ENCODE measurements around the gene MUC6. TPM values are rescaled to one million over a fixed set of nuclear protein-coding genes. Genes with fewer than 3 reads are reported as not detected.

MUC6 gene
- total RNA-seq, 5 donors from 2014 or later (not counting 1 experiment from before 2014, with no cell fraction given) = 0.09 to 0.30 (median 0.23) TPM; not detected in 2

GRCh38 chr11:1008001-1008802 is 28.3 kb downstream of the MUC6 start:
- no peaks in the 10 kb centered on the region for H3K4me1 ChIP-seq (ENCODE audit: control insufficient read depth in 1 of 2, extremely low read depth in 1 of 2, insufficient read depth in 2 of 2, low read length in 2 of 2)

GRCh38 chr11:1007279-1007678 is 29.2 kb downstream of the MUC6 start:
- H3K27me3 ChIP-seq (replicated peaks in 1 of 2; ENCODE audit: control insufficient read depth in 2 of 2, extremely low read depth in 1 of 2, insufficient read depth in 2 of 2, low read length in 1 of 2) = no peaks in the 10 kb centered on the region
- Mint-ChIP-seq H3K27ac (no peak overlapping the region), H3K9me3 (no peaks in the 10 kb centered on the region), H3K4me3 (no peak overlapping the region), H3K4me1 (no peaks in the 10 kb centered on the region), H3K27me3 (no peaks in the 10 kb centered on the region), H3K36me3 (peaks cover 48% of the 10 kb centered on the region)
- ChIA-PET CTCF (no interaction called here), POLR2A (no interaction called here)
- H3K4me1 ChIP-seq (ENCODE audit: control insufficient read depth in 1 of 2, extremely low read depth in 1 of 2, insufficient read depth in 2 of 2, low read length in 2 of 2) = no peaks in the 10 kb centered on the region
- DNase-seq (no peak), ATAC-seq (replicated peaks in 1 of 4) (no peak)
- no peak overlapping the region for H3K4me3 ChIP-seq (ENCODE audit: control insufficient read depth in 1 of 2, extremely low read depth in 1 of 2, low read length in 1 of 2)
- peaks cover 34 to 80% of the 10 kb centered on the region in 2 donors for H3K36me3 ChIP-seq (ENCODE audit: control insufficient read depth in 2 of 2, extremely low read depth in 1 of 2, insufficient read depth in 1 of 2, low read length in 1 of 2)
- H3K27ac ChIP-seq (ENCODE audit: low read length) = no peak overlapping the region
- no peaks in the 10 kb centered on the region for H3K9me3 ChIP-seq
- WGBS (ENCODE audit: insufficient coverage) = 98% methylated on average over 9 of the region's 10 CpGs

More at GRCh38 chr11:1008001-1008802, 28.3 kb downstream of the MUC6 start:
- WGBS (ENCODE audit: insufficient coverage) = 94% methylated on average over 33 of the region's 38 CpGs
- peaks cover 46% of the 10 kb centered on the region for H3K36me3 Mint-ChIP-seq
- Histone ChIP-seq H3K36me3 (ENCODE audit: control insufficient read depth in 2 of 2, extremely low read depth in 1 of 2, insufficient read depth in 1 of 2, low read length in 1 of 2) (peaks cover 34 to 73% of the 10 kb centered on the region in 2 donors), H3K27ac (ENCODE audit: low read length) (no peak overlapping the region), H3K4me3 (ENCODE audit: control insufficient read depth in 1 of 2, extremely low read depth in 1 of 2, low read length in 1 of 2) (no peak overlapping the region), H3K27me3 (replicated peaks in 1 of 2; ENCODE audit: control insufficient read depth in 2 of 2, extremely low read depth in 1 of 2, insufficient read depth in 2 of 2, low read length in 1 of 2) (no peaks in the 10 kb centered on the region), H3K9me3 (no peaks in the 10 kb centered on the region)
- no peak overlapping the region for H3K4me3 Mint-ChIP-seq
- DNase-seq (no peak), ATAC-seq (replicated peaks in 1 of 4) (no peak)
- no peaks in the 10 kb centered on the region for H3K9me3 Mint-ChIP-seq
- H3K27ac Mint-ChIP-seq = no peak overlapping the region
- no peaks in the 10 kb centered on the region for H3K4me1 Mint-ChIP-seq
- H3K27me3 Mint-ChIP-seq = no peaks in the 10 kb centered on the region
- ChIA-PET CTCF (no interaction called here), POLR2A (no interaction called here)

- no peaks in the 10 kb centered on the region for H3K9me3 ChIP-seq
- Mint-ChIP-seq H3K4me3 (no peak overlapping the region), H3K36me3 (peaks cover 50% of the 10 kb centered on the region), H3K27ac (no peak overlapping the region), H3K9me3 (no peaks in the 10 kb centered on the region), H3K27me3 (no peaks in the 10 kb centered on the region), H3K4me1 (no peaks in the 10 kb centered on the region)
- DNase-seq = no peak
- ChIA-PET CTCF (no interaction called here), POLR2A (no interaction called here)
- no peaks in the 10 kb centered on the region for H3K4me1 ChIP-seq (ENCODE audit: control insufficient read depth in 1 of 2, extremely low read depth in 1 of 2, insufficient read depth in 2 of 2, low read length in 2 of 2)
- no peak for ATAC-seq (replicated peaks in 1 of 4)
- H3K36me3 ChIP-seq (ENCODE audit: control insufficient read depth in 2 of 2, extremely low read depth in 1 of 2, insufficient read depth in 1 of 2, low read length in 1 of 2) = peaks cover 30 to 82% of the 10 kb centered on the region in 2 donors
- 98% methylated on average over 12 of the region's 13 CpGs for WGBS (ENCODE audit: insufficient coverage)
- no peak overlapping the region for H3K4me3 ChIP-seq (ENCODE audit: control insufficient read depth in 1 of 2, extremely low read depth in 1 of 2, low read length in 1 of 2)
- no peaks in the 10 kb centered on the region for H3K27me3 ChIP-seq (replicated peaks in 1 of 2; ENCODE audit: control insufficient read depth in 2 of 2, extremely low read depth in 1 of 2, insufficient read depth in 2 of 2, low read length in 1 of 2)
- no peak overlapping the region for H3K27ac ChIP-seq (ENCODE audit: low read length)
Measured at GRCh38 chr11:1006762-1007161, 29.8 kb downstream of the MUC6 start.

GRCh38 chr11:1005928-1006327 is 30.6 kb downstream of the MUC6 start:
- H3K27me3 ChIP-seq (replicated peaks in 1 of 2; ENCODE audit: control insufficient read depth in 2 of 2, extremely low read depth in 1 of 2, insufficient read depth in 2 of 2, low read length in 1 of 2) = no peaks in the 10 kb centered on the region
- H3K4me1 ChIP-seq (ENCODE audit: control insufficient read depth in 1 of 2, extremely low read depth in 1 of 2, insufficient read depth in 2 of 2, low read length in 2 of 2) = no peaks in the 10 kb centered on the region
- H3K27me3 Mint-ChIP-seq = no peaks in the 10 kb centered on the region
- peaks cover 57% of the 10 kb centered on the region for H3K36me3 Mint-ChIP-seq
- H3K4me3 ChIP-seq (ENCODE audit: control insufficient read depth in 1 of 2, extremely low read depth in 1 of 2, low read length in 1 of 2) = no peak overlapping the region
- ChIA-PET CTCF (no interaction called here), POLR2A (no interaction called here)
- H3K9me3 Mint-ChIP-seq = no peaks in the 10 kb centered on the region
- no peaks in the 10 kb centered on the region for H3K9me3 ChIP-seq
- H3K36me3 ChIP-seq (ENCODE audit: control insufficient read depth in 2 of 2, extremely low read depth in 1 of 2, insufficient read depth in 1 of 2, low read length in 1 of 2) = peaks cover 22 to 86% of the 10 kb centered on the region in 2 donors
- DNase-seq (no peak), ATAC-seq (replicated peaks in 1 of 4) (no peak)
- H3K4me3 Mint-ChIP-seq = no peak overlapping the region
- no peaks in the 10 kb centered on the region for H3K4me1 Mint-ChIP-seq
- no peak overlapping the region for H3K27ac Mint-ChIP-seq
- WGBS (ENCODE audit: insufficient coverage) = 98% methylated on average over 13 of the region's 21 CpGs
- no peak overlapping the region for H3K27ac ChIP-seq (ENCODE audit: low read length)

GRCh38 chr11:1003159-1003558 is 33.4 kb downstream of the MUC6 start:
- Mint-ChIP-seq H3K4me3 (no peak overlapping the region), H3K9me3 (no peaks in the 10 kb centered on the region), H3K4me1 (no peaks in the 10 kb centered on the region), H3K27ac (no peak overlapping the region), H3K27me3 (no peaks in the 10 kb centered on the region), H3K36me3 (peaks cover 47% of the 10 kb centered on the region)
- Histone ChIP-seq H3K27ac (ENCODE audit: low read length) (no peak overlapping the region), H3K9me3 (no peaks in the 10 kb centered on the region), H3K27me3 (replicated peaks in 1 of 2; ENCODE audit: control insufficient read depth in 2 of 2, extremely low read depth in 1 of 2, insufficient read depth in 2 of 2, low read length in 1 of 2) (no peaks in the 10 kb centered on the region), H3K4me3 (ENCODE audit: control insufficient read depth in 1 of 2, extremely low read depth in 1 of 2, low read length in 1 of 2) (no peak overlapping the region), H3K4me1 (ENCODE audit: control insufficient read depth in 1 of 2, extremely low read depth in 1 of 2, insufficient read depth in 2 of 2, low read length in 2 of 2) (no peaks in the 10 kb centered on the region), H3K36me3 (ENCODE audit: control insufficient read depth in 2 of 2, extremely low read depth in 1 of 2, insufficient read depth in 1 of 2, low read length in 1 of 2) (peaks cover 14 to 68% of the 10 kb centered on the region in 2 donors)
- WGBS (ENCODE audit: insufficient coverage) = 90% methylated on average over 18 of the region's 20 CpGs
- DNase-seq (no peak), ATAC-seq (replicated peaks in 1 of 4) (no peak)
- CTCF ChIA-PET = no interaction called here
- POLR2A ChIA-PET = no interaction called here

- Mint-ChIP-seq H3K4me3 (no peak overlapping the region), H3K36me3 (peaks cover 47% of the 10 kb centered on the region), H3K27ac (no peak overlapping the region), H3K9me3 (no peaks in the 10 kb centered on the region), H3K4me1 (no peaks in the 10 kb centered on the region), H3K27me3 (no peaks in the 10 kb centered on the region)
- POLR2A ChIA-PET = no interaction called here
- Histone ChIP-seq H3K27ac (ENCODE audit: low read length) (no peak overlapping the region), H3K27me3 (replicated peaks in 1 of 2; ENCODE audit: control insufficient read depth in 2 of 2, extremely low read depth in 1 of 2, insufficient read depth in 2 of 2, low read length in 1 of 2) (no peaks in the 10 kb centered on the region), H3K36me3 (ENCODE audit: control insufficient read depth in 2 of 2, extremely low read depth in 1 of 2, insufficient read depth in 1 of 2, low read length in 1 of 2) (peaks cover 9 to 62% of the 10 kb centered on the region in 2 donors), H3K9me3 (no peaks in the 10 kb centered on the region), H3K4me1 (ENCODE audit: control insufficient read depth in 1 of 2, extremely low read depth in 1 of 2, insufficient read depth in 2 of 2, low read length in 2 of 2) (no peaks in the 10 kb centered on the region), H3K4me3 (ENCODE audit: control insufficient read depth in 1 of 2, extremely low read depth in 1 of 2, low read length in 1 of 2) (no peak overlapping the region)
- ATAC-seq (replicated peaks in 1 of 4) (no peak), DNase-seq (no peak)
- CTCF ChIA-PET = no interaction called here
- WGBS (ENCODE audit: insufficient coverage) = 97% methylated on average over 19 of the region's 20 CpGs
Measured at GRCh38 chr11:1002406-1002984, 34.0 kb downstream of the MUC6 start.
